A673 (cell line): ENCODE data around the gene PIAS1. TPM values are rescaled to one million over a fixed set of nuclear protein-coding genes. Genes with fewer than 3 reads are reported as not detected.

Experiments used
- BruUV-seq: library from RNA; stranded (reverse); fragments of 400-500 nt; replicated peaks from 2 replicates; lab custom pipeline; 2021; lab: Mats Ljungman, UMichigan
- CTCF ChIA-PET: fragments of 300-600 bp; sonication (Branson Sonifier 250); formaldehyde crosslinking; loops from one replicate; lab custom pipeline; 2022; ENCODE audit warnings: antibody characterized with exemption; lab: Charles Lee
- POLR2A ChIA-PET: fragments of 300-600 bp; sonication (Branson Sonifier 250); formaldehyde crosslinking; loops from one replicate; lab custom pipeline; 2022; ENCODE audit warnings: antibody characterized with exemption; ENCODE audit not compliant: low non-redundant PET; lab: Charles Lee
- DNase-seq: peaks from one replicate; pipeline ENCODE4 v3.0.0-alpha.2; 2015; ENCODE audit warnings: low spot score
- H3K27ac ChIP-seq: fragments of 200-600 bp; sonication (generic); 2 replicates; pipeline ENCODE4 v1.5.1; 2016; ENCODE audit warnings: mixed run types, low read depth, mild to moderate bottlenecking, mixed read lengths, antibody characterized with exemption, low read length; ENCODE audit not compliant: poor library complexity, severe bottlenecking
- H3K27me3 ChIP-seq: fragments of 200-600 bp; sonication (generic); replicated peaks from 2 replicates; pipeline ENCODE4 v1.6.1; 2017; ENCODE audit warnings: mixed run types, low read depth, mild to moderate bottlenecking, mixed read lengths, antibody characterized with exemption, low read length; ENCODE audit not compliant: insufficient read depth, poor library complexity
- H3K36me3 ChIP-seq: fragments of 200-600 bp; sonication (generic); 2 replicates; pipeline ENCODE4 v1.6.1; 2016; ENCODE audit warnings: mixed run types, mild to moderate bottlenecking, mixed read lengths, antibody characterized with exemption, low read length; ENCODE audit not compliant: insufficient read depth, poor library complexity, severe bottlenecking
- H3K4me1 ChIP-seq: fragments of 200-600 bp; sonication (generic); 2 replicates; pipeline ENCODE4 v1.6.1; 2017; ENCODE audit warnings: mixed run types, mild to moderate bottlenecking, mixed read lengths, antibody characterized with exemption, low read length; ENCODE audit not compliant: insufficient read depth, poor library complexity, severe bottlenecking
- H3K4me3 ChIP-seq: fragments of 200-600 bp; sonication (generic); 2 replicates; pipeline ENCODE4 v1.5.1; 2016; ENCODE audit warnings: low read depth, mixed run types, mild to moderate bottlenecking, mixed read lengths, low read length; ENCODE audit not compliant: poor library complexity, severe bottlenecking
- H3K9me3 ChIP-seq: fragments of 200-600 bp; sonication (generic); 2 replicates; pipeline ENCODE4 v1.6.1; 2016; ENCODE audit warnings: mixed run types, low read depth, mild to moderate bottlenecking, mixed read lengths, antibody characterized with exemption, low read length; ENCODE audit not compliant: poor library complexity, severe bottlenecking
- CTCF ChIP-seq: fragments of 300-800, 200-600 bp; sonication (generic); conservative IDR thresholded peaks from 2 replicates; pipeline ENCODE4 v1.5.1; 2017; ENCODE audit warnings: low read depth, mild to moderate bottlenecking, antibody characterized with exemption, low read length, moderate library complexity, mixed read lengths
- EZH2 ChIP-seq: fragments of 200-600 bp; sonication (generic); IDR thresholded peaks from 2 replicates; pipeline ENCODE4 v1.6.1; 2017; ENCODE audit warnings: borderline replicate concordance, low read depth, mild to moderate bottlenecking, mixed read lengths, antibody characterized with exemption, low read length; ENCODE audit not compliant: poor library complexity, severe bottlenecking
- intact Hi-C: fragments of 100-400 bp; cut with micrococcal nuclease; formaldehyde crosslinking; loops from one replicate; pipeline ENCODE4 v1.10.0; 2022; ENCODE audit not compliant: unreplicated experiment
- total RNA-seq: library from RNA; stranded (reverse); gene quantifications from 2 replicates; pipeline ENCODE4 v1.2.3, GENCODE V29; 2021

Gene PIAS1
- total RNA-seq, 1 experiment from 2014 or later = 40.2 TPM

DNA sequence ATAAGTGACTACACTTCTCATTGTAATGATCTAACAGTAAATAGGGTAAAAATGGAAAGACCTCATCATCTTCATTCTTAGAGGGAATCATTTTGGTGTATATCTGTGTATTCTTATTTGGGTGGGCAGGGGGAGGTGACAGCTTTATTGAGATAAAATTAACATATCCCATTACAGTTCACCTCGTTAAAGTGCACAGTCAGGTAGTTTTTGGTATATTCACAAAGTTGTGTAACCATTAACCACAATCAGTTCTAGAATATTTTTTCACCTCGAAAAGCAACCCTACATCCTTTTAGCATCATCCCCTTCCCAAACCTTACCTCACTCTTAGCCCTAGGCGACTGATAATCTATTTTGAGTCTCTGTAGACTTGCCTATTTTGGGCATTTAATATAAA lies 8.1 kb downstream of the PIAS1 start:
- TF ChIP-seq EZH2 (no peak), CTCF (no peak)
- POLR2A ChIA-PET = no interaction called here
- DNase-seq = no peak
- CTCF ChIA-PET = no interaction called here
- peaks cover 2% of the 10 kb centered on the region for H3K4me1 ChIP-seq
- intact Hi-C loops = no loop called here
- H3K36me3 ChIP-seq = no peaks in the 10 kb centered on the region
- H3K9me3 ChIP-seq = no peaks in the 10 kb centered on the region
- no peak overlapping the region for H3K4me3 ChIP-seq
- no peak overlapping the region for H3K27ac ChIP-seq
- H3K27me3 ChIP-seq = no peaks in the 10 kb centered on the region
- BruUV-seq = no TSS peak

- H3K27ac ChIP-seq = no peak overlapping the region
- no peaks in the 10 kb centered on the region for H3K4me1 ChIP-seq
- BruUV-seq = no TSS peak
- intact Hi-C loops = no loop called here
- H3K4me3 ChIP-seq = no peak overlapping the region
- TF ChIP-seq EZH2 (no peak), CTCF (no peak)
- no peaks in the 10 kb centered on the region for H3K9me3 ChIP-seq
- ChIA-PET POLR2A (no interaction called here), CTCF (no interaction called here)
- H3K27me3 ChIP-seq = no peaks in the 10 kb centered on the region
- no peaks in the 10 kb centered on the region for H3K36me3 ChIP-seq
- DNase-seq = no peak
Measured at GRCh38 chr15:68062946-68063465, 8.9 kb downstream of the PIAS1 start.

GRCh38 chr15:68063606-68064005 lies 9.5 kb downstream of the PIAS1 start:
- Histone ChIP-seq H3K9me3 (no peaks in the 10 kb centered on the region), H3K4me1 (no peaks in the 10 kb centered on the region), H3K4me3 (no peak overlapping the region), H3K27me3 (no peaks in the 10 kb centered on the region), H3K27ac (no peak overlapping the region), H3K36me3 (no peaks in the 10 kb centered on the region)
- TF ChIP-seq EZH2 = no peak
- TF ChIP-seq CTCF = no peak
- POLR2A ChIA-PET = no interaction called here
- BruUV-seq = no TSS peak
- intact Hi-C loops = no loop called here
- CTCF ChIA-PET = no interaction called here
- no peak for DNase-seq
